Measurements from ENCODE around the gene BAHD1.

The BAHD1 gene

DNA sequence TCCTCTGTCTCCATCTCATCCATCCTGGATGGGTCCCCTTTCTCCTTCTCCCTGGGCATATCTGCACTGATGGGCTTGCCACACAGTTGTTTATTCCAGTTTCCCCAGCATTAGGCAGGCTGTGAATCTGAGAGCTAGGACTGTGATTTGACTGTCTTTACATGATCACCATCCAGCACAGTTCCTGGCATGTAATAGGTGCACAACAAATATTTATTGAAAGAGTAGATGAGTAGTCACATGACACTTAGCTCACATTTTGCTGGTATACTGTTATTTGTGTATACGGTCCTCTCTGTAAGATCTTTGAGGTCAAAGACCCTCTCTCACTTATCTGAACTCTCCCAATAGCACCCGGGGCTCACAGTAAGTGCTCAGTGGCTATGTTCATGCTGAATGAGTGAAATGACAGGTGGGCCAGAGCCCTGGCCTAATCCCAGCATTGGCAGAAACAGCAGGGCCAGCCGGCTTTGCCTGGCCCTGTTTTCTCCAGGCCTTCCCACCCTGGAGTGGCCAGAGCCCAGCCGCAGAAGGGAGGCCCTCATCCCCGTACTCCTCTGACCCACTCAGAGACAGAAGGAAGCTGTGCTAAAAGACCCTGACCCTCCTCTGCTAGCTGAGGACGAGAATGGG is 16.2 kb upstream of the BAHD1 start:
- no peak for DNase-seq (ENCODE audit: low read depth)

DNA sequence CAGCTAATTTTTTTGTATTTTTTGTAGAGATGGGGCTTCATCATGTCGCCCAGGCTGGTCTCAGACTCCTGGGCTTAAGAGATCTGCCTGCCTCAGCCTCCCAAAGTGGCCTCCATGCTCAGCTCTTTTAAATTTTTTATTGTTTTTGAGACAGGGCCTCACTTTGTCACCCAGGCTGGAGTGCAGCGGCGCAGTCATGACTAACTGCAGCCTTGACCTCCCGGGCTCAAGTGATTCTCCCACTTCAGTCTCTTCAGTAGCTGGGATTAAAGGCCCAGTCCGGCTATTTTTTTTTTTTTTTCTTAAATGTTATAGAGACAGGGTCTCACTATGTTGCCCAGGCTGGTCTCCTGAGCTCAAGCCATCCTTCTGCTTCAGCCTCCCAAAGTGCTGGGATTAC is 15.1 kb upstream of the BAHD1 start:
- no peak for DNase-seq (ENCODE audit: low read depth)

DNA sequence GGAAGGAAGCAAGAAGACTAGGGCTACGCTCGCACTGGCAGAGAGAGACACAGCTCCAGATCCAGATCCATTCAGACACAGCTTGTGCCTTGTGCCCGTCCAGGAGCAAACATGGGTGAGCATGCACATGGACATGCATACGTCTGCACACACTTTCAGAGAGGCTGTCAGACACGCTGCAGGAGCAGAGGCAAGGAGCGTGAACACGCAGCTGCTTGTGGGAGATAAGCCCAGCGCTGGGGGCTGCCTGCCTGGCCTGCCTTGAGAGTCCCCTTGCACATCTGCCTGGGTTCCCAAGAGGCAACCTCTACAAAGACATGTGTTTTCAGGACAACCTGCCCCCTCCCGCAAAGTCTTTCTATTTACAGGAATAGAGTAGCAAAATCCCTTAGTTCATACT is 13.6 kb upstream of the BAHD1 start:
- DNase-seq (ENCODE audit: low read depth), result no peak

DNA sequence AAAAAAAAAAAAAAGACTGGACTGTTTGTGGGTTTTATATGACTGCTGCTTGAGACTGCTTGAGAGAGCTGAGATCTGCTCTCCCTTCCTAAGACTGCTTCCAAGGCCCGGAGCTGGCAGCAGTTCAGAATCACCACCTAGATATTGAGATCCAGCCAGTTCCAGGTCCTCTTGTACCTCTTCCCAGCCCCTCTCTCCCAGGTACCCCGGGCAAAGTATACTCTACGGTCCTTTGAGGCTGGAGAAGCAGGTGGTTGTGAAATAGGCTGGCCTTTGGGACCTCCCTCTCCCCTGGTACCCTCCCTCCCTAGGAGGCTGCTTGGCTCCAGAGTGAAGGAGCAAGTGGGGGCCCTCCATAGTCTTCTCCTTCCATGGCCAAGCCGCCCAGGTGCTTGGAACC is 12.6 kb upstream of the BAHD1 start:
- no peak for DNase-seq (ENCODE audit: low read depth)

DNA sequence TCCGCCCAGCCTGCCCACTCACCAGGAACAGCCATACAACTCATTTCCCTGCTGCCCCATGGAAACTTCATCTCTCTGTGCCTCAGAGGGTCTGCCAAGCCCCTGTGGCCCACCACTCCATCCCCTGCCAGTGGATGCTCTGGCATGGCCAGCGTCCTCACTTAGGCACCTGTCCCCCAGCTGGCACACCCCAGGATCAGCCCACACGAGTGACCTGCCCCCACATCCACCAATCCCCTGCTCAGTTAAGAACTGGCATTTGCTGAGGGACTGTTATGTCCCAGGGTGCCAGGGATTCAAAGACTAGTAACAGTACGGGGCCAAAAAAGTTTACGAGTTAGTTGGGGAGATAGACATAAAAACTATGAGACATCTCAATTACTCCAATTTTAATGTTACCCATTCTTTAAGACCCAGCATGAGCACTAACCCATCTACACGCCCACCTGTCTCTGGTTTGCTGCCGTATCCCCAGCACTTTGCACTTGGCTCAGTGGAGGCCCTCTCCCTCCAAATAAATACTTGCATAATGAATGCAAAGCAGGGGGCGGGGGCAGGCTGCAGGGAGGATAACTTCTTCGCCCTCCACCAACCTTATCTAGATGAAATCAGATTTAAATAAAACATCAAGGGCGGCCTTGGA is 11.6 kb upstream of the BAHD1 start:
- no peak for DNase-seq (ENCODE audit: low read depth)

DNA sequence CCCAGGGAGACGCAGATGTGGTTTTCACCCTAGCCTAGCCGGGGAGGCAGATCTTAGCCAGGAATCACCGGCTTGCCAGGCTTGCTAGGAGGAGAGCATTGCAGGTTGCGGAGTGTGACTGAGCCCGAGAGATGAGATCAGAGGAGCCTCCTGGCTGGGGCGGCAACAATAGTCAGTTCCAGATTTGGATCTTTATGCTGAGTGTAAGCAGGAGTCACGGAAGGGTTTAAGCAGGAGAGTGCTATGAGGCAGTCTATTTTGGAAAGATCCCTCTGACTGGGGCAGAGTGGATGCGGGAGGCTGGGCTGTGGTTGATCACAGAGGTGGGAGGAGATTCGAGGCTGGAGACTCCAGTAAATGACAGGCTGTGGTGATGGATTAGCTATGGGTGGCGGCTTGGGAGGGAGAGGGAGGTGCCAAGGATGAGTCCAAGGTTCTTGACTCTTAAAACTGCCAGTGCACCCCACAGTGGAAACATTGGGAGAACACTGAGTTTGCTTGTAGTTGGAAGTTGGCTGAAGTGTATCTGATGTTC is 10.4 kb upstream of the BAHD1 start:
- peak; percentile 49 for DNase-seq (ENCODE audit: low read depth)

DNA sequence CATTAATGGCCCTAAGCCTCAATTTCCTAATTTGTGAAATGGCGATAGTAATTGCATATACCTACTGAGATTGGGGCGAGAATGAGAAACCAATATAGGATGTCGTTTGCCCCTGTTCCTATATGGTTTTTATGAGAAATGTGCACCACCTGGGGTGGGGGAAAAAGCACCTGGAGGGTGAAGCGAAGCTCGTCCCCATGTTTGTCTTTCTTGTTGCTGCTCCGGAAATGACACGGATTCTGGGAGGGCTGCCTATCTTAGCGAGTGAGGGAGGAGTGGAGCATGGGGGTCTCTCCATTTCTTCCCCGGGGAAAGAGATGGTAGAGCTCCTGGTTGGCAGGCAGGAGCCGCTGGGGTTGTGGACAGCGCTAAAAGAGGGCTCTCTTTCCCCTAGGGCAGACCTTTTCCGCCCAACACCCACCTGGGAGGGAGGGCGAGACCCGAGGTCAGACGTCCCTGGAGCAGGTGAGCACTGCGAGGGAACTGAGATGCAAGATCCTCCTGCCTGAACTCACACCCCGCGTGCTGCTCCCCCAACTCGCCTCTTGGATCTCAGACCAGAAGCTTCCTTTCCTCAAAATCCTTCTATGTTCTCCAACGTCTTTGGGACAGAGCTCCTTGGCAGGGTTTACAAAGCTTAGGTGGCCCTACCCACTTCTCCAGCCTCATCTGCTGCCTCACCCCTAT is 5.6 kb upstream of the BAHD1 start:
- DNase-seq (ENCODE audit: low read depth), result no peak

DNA sequence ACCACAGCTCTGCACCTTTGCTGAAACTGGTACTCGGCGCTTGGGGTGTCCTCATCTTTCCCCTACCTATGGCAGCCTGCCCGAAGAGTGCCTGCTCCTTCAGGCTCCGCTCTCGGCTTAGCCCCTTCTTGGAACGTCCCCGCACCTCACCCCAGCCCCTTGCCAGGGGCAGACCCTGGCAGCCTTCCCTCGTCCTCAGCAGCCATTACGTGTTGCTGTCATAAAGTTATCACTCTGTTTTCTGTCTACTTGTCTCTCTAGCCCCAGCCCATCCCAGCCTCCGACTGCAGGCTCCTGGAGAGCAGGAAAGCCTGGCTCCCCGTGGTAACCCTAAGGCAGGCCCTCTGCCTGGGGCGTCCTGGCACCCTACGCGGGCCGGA is 5.1 kb upstream of the BAHD1 start:
- DNase-seq (ENCODE audit: low read depth), result no peak

DNA sequence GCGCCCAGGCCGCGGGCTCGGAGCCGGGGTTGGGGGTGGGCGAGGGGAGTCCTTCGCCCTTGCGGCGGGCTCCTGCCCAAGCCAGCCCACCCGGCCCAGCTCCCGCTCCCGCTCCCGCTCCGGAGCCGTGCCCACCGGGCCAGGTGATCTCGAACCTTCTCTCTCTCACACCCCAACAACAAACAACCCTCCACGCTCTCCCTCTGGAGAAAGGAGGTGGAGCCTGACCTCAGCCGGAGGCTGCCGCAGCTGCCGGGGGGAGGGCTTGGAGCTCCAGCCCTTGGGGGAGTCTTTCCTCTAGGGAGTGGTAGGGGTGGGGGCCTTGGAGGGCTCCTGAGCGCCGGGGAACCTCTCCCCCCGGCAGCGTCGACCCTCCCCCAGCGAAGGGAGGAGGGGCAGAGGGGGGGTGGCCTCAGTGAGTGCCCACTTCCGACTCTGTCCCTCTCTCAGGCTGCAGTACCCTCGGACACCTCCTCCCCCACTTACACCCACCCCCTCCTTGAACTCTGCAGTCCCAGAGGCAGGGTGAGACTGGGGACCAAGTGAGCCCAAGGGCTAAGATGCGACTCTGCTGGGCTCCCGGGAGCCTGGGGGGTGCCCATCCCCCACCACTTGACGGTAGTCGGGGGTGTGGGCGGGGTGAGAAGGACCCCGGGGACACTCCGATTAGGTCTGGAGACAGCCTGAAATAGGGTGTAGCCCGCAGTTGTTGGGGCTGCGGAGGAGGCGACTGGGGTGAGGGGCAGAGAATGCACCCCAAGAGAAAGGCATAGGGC is 4.4 kb upstream of the BAHD1 start:
- DNase-seq (ENCODE audit: low read depth), result no peak

DNA sequence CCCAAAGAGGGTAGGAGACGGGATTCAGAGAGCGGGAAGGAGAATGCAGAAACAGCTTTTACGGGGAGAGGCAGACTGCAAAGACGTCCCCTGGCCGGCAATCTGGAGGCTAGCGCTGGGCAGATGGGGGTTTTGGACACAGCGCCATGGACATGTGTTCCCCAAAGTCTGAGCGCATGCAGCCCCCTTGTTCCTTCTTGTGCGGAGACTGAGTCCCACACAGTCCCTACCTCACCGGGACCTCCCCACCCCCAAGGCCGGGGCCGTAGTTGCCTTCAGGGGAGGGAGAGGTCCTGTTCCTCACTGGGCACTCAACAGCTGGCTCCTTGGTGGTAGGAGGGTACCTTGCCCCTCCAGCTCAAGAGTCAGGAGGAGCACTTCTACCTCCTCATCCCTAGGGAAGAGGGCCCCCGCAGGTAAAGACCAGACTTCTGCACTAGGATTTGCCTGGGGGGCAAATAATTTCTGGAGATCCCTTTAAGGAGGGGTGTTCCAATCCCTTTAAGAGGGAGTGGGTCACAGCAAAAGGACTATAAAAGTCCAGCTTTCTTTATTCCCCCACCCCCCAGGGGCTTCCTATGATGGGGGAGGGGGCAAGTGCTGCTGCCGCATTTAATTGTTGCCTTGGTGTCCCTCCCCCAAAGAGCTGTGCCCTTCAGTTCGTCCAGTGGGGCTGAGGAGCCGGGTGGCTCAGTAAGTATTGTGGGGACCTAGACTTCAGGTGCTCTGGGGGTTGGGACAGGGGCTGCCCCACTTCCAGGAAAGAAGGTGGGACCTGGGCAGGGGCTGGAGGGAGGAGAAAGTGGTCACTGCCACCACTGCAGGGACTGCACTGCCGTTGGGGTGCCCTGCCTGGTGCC is 3.6 kb upstream of the BAHD1 start:
- DNase-seq (ENCODE audit: low read depth), result no peak

DNA sequence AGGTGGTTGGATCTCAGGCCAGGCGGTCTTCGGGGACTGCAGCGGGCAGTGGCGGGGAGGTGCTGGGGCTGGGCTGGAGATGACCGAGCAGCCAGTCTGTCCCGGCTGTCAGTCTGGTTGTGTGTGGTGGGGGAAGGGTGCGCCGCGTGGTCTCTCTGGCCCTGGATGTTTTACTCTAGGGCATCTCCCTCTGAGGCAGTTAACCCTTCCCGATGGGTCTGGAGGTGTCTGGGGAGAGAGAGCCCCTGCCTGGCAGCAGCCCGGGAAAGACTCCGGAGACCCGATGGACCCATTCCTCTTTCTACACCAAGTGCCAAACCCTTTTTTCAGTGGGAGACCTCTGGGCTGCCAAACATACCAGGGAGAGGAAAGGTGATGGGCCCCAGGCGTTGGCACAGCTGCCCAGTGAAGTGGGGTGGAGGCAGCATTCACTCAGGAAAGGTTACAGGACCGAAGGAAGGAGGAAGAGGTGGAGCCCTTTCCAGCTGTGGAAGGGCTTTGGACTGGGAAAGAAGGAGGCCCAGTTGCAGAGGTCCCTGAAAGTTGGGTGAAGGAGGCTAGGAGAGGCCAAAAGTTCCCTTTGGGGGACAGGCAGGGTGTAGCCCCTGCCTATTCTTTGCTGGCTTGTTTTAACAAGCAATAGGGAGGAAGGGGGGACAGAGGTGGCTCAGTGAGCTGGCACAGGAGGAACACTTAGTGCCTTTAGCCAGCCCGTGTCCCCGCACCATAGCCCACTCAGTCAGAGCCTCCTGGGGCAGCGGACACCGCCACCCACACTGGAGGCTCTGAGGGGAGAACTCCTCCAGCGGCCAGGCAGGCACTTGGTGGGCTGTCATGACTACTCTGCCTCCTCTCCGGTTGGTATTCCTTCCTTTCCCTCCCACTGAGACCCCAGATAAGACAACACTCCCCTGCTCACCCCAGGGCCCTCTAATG is 2.7 kb upstream of the BAHD1 start:
- no peak for DNase-seq (ENCODE audit: low read depth)

DNA sequence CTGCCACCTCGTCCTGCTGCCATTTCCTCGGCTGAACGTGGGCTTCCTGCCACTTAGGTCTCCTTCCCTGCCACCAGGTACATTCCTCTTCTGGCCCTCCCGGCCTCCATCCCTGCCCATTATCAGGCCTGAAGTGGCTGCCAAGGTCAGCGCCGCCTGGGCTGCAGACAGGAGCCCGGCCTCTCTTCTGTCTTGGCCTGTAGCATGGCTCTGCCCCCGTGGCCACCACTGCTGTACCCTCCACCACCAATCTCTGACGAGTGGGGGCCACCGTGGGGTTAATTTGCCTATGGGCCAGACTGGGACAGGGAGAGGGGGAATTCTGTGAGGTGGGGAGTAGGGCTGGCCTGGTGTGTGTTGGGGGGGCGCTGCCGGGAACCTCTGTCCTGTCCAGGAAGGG is 2.0 kb upstream of the BAHD1 start:
- no peak for DNase-seq (ENCODE audit: low read depth)

DNA sequence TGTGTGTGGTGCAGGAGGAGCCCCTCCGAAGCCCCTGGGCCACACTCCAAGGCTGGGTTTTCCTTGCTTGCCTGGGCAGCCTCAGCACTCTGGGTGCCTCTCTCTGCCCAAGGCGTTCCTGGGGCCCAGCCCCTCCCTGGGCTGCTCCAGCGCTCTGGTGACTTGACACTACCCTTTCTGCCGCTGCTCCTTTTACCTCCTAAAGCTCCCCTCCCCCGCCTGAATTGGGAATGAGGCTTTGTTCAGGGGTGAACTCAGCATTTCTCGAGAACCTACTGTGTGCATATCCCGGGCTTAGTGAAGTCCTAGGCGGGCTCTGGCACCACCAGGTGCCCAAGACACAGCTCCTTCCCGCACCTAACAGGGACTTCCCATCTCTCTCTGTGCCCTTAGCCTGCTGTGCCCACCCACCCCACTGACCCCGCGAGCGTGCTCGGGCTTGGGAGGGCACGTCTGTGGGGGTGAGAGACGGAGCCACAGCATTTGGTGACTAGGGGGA is 1.2 kb upstream of the BAHD1 start:
- DNase-seq (ENCODE audit: low read depth), result no peak

DNA sequence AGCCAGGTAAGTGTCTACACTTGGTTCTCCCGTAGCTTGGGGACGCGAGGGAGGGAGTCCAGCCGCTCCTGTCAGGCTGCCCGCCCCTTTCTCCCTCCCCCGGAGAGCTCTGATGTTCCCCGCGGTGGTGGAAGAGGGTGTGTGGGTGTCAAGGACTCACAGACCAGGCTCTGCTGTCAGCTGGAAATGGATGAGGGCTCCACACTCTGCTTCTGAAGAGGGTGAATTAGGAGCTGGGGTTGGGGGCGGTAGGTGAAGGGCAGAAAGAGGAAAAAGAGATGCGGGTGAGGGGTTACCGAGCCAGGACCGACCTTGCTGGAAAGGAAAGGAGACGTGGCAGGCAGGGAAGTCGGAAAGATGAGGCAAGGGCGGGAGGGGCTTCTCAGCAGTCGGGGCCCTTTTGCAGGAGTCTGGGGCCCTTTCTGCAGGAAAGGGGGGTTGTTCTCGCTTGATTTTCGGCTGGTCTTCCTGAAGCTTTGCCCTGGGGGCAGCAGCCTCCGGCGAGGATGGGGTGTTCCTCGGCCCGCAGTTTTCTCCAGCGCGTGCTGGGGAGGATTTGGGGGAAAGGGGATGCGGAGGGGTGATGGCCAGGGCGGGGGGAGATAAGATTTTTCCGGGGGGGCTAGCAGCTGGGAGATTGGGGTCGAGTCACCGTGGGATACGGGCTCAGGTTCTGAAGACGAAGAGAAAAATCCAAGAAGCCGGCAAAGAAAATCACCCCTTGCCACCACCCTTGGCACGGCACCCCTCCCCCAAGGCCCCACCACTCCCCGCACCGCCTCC is 602 bp upstream of the BAHD1 start:
- no peak for DNase-seq (ENCODE audit: low read depth)

DNA sequence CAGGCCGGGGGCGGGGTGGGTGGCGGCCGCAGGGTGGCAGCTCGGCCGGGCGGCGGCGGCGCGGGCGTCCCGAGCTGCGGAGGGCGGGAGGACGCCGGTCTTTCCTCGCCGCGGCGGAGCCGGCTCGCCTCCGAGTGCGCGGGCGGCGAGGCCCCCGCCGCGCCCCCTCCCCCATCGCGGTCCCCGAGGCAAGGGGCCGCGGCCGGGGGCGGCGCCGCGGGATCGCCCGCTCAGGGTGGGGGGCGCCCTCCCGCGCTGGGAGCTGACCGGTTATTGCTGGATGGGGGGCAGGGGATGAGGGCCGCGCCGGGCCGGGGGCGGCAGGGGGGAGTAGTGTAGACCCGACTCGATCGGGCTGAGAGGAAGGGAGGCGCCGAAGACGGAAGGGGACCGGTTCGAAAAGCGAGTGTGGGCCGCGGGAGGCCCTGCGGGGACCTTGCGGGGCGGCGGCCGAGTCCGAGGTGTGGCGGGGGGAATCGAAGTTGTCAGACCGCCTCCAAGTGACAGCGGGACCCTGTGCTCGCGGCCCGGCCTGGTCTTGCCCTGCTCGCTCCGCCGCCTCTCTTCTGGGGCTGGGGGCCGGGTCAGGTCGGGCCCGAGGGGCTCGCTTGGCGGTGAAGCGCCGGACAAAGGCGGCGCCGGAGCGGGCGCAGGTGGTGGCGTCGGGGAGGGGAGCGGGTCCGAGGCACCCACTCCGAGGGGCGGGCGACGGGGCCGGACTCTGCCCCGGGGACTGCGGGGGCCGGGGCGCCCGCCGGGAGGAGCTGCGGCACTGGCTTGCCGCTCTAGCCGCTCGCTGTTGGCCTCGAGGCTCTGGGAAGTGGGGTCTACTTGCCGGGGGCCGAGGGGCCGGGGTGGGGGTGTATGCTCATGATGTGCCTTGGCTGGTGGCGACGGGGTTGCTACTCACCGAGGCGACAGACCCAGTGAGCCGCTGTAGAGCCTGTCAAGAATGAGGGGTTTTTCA is 1.1 kb downstream of the BAHD1 start:
- DNase-seq (ENCODE audit: low read depth), result no peak

DNA sequence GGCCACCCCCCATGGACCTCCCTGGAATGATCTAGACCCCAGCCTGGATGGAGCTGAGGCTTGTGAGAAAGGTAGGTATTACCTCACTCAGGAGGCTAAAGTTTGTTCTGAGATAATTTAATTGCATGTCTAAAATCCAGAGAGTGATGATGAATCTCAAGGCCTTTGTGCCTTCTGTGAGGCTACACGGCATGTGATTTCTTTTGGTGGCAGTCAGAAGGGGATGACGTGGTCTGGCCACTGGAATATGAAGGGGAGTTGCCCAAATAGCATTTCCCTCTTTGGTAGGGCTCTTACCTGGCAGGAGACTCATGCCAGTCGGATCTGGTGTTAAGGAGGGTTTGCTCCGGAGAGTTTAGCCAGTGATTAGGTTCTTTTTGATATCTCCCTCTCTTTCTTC is 2.5 kb downstream of the BAHD1 start:
- no peak for DNase-seq (ENCODE audit: low read depth)

DNA sequence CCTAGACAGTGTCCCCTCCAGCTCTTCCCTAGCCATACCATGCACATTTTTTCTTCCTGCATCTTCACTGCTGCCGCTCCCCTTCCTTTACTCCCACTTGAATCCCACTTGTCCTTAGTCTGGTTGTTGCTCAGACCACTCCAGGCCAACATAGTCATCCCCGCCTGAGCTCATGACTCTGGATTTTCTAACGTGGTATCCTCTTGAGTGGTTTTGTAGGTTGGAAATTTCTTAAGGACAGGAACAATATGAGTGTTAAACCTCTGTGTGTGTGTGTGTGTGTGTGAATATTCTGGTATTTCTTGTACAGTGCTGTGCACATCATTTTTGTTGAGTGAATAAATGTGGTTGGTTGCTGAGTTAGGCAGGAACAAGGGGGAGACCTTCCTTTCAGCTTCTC is 3.1 kb downstream of the BAHD1 start:
- DNase-seq (ENCODE audit: low read depth), result no peak

DNA sequence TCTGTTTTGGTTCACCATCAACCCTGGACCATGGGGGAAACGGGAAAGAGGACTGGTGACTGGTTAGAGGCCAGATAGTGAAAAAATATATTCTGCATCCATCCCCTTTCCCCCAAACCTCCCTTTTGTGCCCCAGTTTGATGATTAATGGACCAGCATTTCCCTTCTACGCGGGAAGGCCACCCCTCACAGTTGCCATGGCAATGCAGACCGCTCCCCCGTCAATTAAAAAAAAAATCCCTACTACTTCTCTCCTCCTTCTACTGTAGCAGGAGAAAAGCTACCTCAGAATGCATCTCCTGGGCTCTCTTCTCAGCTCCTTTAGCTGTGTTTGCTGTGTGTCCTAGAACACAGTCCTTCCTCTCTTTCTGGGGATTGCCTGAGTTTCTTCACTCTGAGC is 4.0 kb downstream of the BAHD1 start:
- DNase-seq (ENCODE audit: low read depth), result no peak

Measured in HS-5 (cell line).